ENCODE measurements around the gene U2AF2. TPM values are rescaled to one million over a fixed set of nuclear protein-coding genes. Genes with fewer than 3 reads are reported as not detected.

Gene U2AF2
- polyA plus RNA-seq, 2 of the 4 experiments (the other 2 are of a cell fraction), result 157 to 302 TPM

GRCh38 chr19:55711719-55712118, 56.9 kb downstream of the U2AF2 start:
- H3K27ac ChIP-seq, result no peak overlapping the region
- FAIRE-seq (no peak), ATAC-seq (peak; percentile 12 to 22; a peak in 2 of 6 replicates), DNase-seq (ENCODE audit: low read depth in 1 of 2, low spot score in 1 of 2) (no peak)
- H3K9me3 ChIP-seq, result peaks cover 37% of the 10 kb centered on the region
- H3K4me1 ChIP-seq, result no peaks in the 10 kb centered on the region
- TF ChIP-seq RCOR1 (IDR thresholded peaks at IDR 0.05; ENCODE audit: low read depth, low read length), result no peak
- no peak for TF ChIP-seq ELK1 (IDR thresholded peaks at IDR 0.05; ENCODE audit: low read depth, low read length)
- TF ChIP-seq ZSCAN20 (CRISPR knock-in tag; IDR thresholded peaks at IDR 0.05), result no peak
- 60% methylated on average over 16 of the region's 18 CpGs for WGBS (ENCODE audit: missing lambda C conversion rate)
- no peak overlapping the region for H3K4me2 ChIP-seq
- ChIA-PET CTCF (no interaction called here), POLR2A (no interaction called here)
- H3K4me3 ChIP-seq, result no peak overlapping the region

- TF ChIP-seq HOXB13 (CRISPR knock-in tag; IDR thresholded peaks at IDR 0.05; ENCODE audit: low read depth) (no peak), FOSB (CRISPR knock-in tag; IDR thresholded peaks at IDR 0.05) (no peak), CTCF (IDR thresholded peaks at IDR 0.05) (no peak)
- WGBS (ENCODE audit: missing lambda C conversion rate), result 12% methylated on average over 2 of the region's 3 CpGs
- H3K4me3 ChIP-seq, result no peak overlapping the region
- DNase-seq (ENCODE audit: low read depth in 1 of 2, low spot score in 1 of 2) (no peak), FAIRE-seq (no peak), ATAC-seq (no peak)
- no peak overlapping the region for H3K27ac ChIP-seq
- CTCF ChIA-PET, result no interaction called here
- no peak overlapping the region for H3K4me2 ChIP-seq
- H3K9me3 ChIP-seq, result peaks cover 34% of the 10 kb centered on the region
- H3K4me1 ChIP-seq, result no peaks in the 10 kb centered on the region
- POLR2A ChIA-PET, result no interaction called here
Observed at GRCh38 chr19:55712804-55713631, 58.2 kb downstream of the U2AF2 start.

GRCh38 chr19:55716531-55716930, 61.7 kb downstream of the U2AF2 start:
- no peaks in the 10 kb centered on the region for H3K4me1 ChIP-seq
- H3K9me3 ChIP-seq, result peaks cover 52% of the 10 kb centered on the region
- CTCF ChIA-PET, result interaction anchor here (0.7 to 2.6 kb wide), 3 partner anchors 9 to 537 kb away, joined by 3 to 7 read pairs (median 4); no protein-coding TSS in a partner anchor
- H3K27ac ChIP-seq, result no peak overlapping the region
- no peak for TF ChIP-seq HOXB5 (CRISPR knock-in tag; IDR thresholded peaks at IDR 0.05)
- TF ChIP-seq HMGXB4 (CRISPR knock-in tag; IDR thresholded peaks at IDR 0.05; ENCODE audit: borderline replicate concordance), result no peak
- TF ChIP-seq TP53 (CRISPR knock-in tag; IDR thresholded peaks at IDR 0.05), result no peak
- no peak for TF ChIP-seq CTCF (IDR thresholded peaks at IDR 0.05)
- no peak for TF ChIP-seq CBX8 (IDR thresholded peaks at IDR 0.05)
- no peak for TF ChIP-seq HOXA7 (CRISPR knock-in tag; IDR thresholded peaks at IDR 0.05)
- TF ChIP-seq FOSB (CRISPR knock-in tag; IDR thresholded peaks at IDR 0.05), result no peak
- TF ChIP-seq BHLHE40 (IDR thresholded peaks at IDR 0.05; ENCODE audit: low read depth, low read length), result no peak
- no peak for TF ChIP-seq REST (IDR thresholded peaks at IDR 0.05)
- no peak for TF ChIP-seq SMC3 (IDR thresholded peaks at IDR 0.05)
- no peak for TF ChIP-seq FOXS1 (CRISPR knock-in tag; IDR thresholded peaks at IDR 0.05)
- TF ChIP-seq POLR2AphosphoS2 (conservative IDR thresholded peaks at IDR 0.05; ENCODE audit: low read length), result no peak
- no peak for TF ChIP-seq JUN (IDR thresholded peaks at IDR 0.05)
- TF ChIP-seq POLR2A (IDR thresholded peaks at IDR 0.05; ENCODE audit: low read length), result no peak
- POLR2A ChIA-PET, result no interaction called here
- FAIRE-seq (no peak), DNase-seq (ENCODE audit: low read depth in 1 of 2, low spot score in 1 of 2) (no peak), ATAC-seq (no peak)
- no peak overlapping the region for H3K4me3 ChIP-seq
- no peak overlapping the region for H3K4me2 ChIP-seq
- WGBS (ENCODE audit: missing lambda C conversion rate), result 44% methylated on average over 15 of the region's 15 CpGs
